GM12878 (cell line): ENCODE data around the gene GFI1. TPM values are rescaled to one million over a fixed set of nuclear protein-coding genes. Genes with fewer than 3 reads are reported as not detected.
A peak's percentile ranks its signal among the peaks of the same experiment; 100 is the strongest.

Source experiments
- ATAC-seq: fragments of 200-7000 bp; cut with Tn5 transposase; 3 replicates; pipeline ENCODE4 v1.9.1; 2020; ENCODE audit warnings: mild to moderate bottlenecking, moderate library complexity
- BruUV-seq: library from RNA; stranded (reverse); fragments of 400-500 nt; replicated peaks from 2 replicates; lab custom pipeline; 2021; lab: Mats Ljungman, UMichigan
- CTCF ChIA-PET: fragments of 300-600 bp; sonication (Branson Sonifier 250); formaldehyde crosslinking; extraction: SDS; loops from one replicate; lab custom pipeline; 2021; ENCODE audit warnings: inconsistent platforms; lab: Yijun Ruan, JAX
- POLR2A ChIA-PET: fragments of 350-600 bp; formaldehyde crosslinking; extraction: SDS; loops from one replicate; lab custom pipeline; 2021; ENCODE audit warnings: inconsistent platforms; lab: Charles Lee
- RAD21 ChIA-PET: fragments of 300-600 bp; sonication (Branson Sonifier 250); formaldehyde crosslinking; loops from one replicate; lab custom pipeline; 2023; ENCODE audit warnings: antibody characterized with exemption; ENCODE audit not compliant: unreplicated experiment; lab: Charles Lee
- SMC1A ChIA-PET: fragments of 300-600 bp; sonication (Branson Sonifier 250); formaldehyde crosslinking; loops from one replicate; lab custom pipeline; 2023; ENCODE audit not compliant: unreplicated experiment, uncharacterized antibody; lab: Charles Lee
- DNase-seq: peaks from one replicate; pipeline ENCODE4 v3.0.0-alpha.2; 2011; ENCODE audit warnings: low read depth, low spot score
- FAIRE-seq: peaks from 3 replicates; lab custom pipeline; 2011; peaks lifted over from hg19 to GRCh38; lab: Jason Lieb, UNC
- H2AFZ ChIP-seq: 2 replicates; pipeline ENCODE4 v1.6.0; 2011; ENCODE audit warnings: low read depth, low read length, control low read depth; ENCODE audit not compliant: control insufficient read depth
- H3K27ac ChIP-seq: 2 replicates; pipeline ENCODE4 v1.5.1; 2011; ENCODE audit warnings: control low read depth; ENCODE audit not compliant: control insufficient read depth, insufficient read depth
- H3K27me3 ChIP-seq, 2 experiments: replicated peaks in 1 of 2; 2 replicates each; pipeline versions ENCODE4 v1.6.0 to v1.6.1; 2011; ENCODE audit warnings: low read length in 1 of 2; ENCODE audit not compliant: control insufficient read depth in 2 of 2, insufficient read depth in 2 of 2
- H3K36me3 ChIP-seq, 2 experiments: 2 replicates each; pipeline ENCODE4 v1.5.1; 2011; ENCODE audit warnings: low read length in 1 of 2; ENCODE audit not compliant: control insufficient read depth in 2 of 2, insufficient read depth in 2 of 2
- H3K4me1 ChIP-seq: 2 replicates; pipeline ENCODE4 v1.6.1; 2011; ENCODE audit warnings: mild to moderate bottlenecking, low read length, moderate library complexity, mixed read lengths; ENCODE audit not compliant: control insufficient read depth, insufficient read depth
- H3K4me2 ChIP-seq: 2 replicates; pipeline ENCODE4 v1.6.0; 2011; ENCODE audit warnings: control low read depth; ENCODE audit not compliant: control insufficient read depth, insufficient read depth
- H3K4me3 ChIP-seq: fragments of 200-600 bp; sonication (generic); 2 replicates; pipeline ENCODE4 v1.5.1; 2016
- H3K79me2 ChIP-seq: 2 replicates; pipeline ENCODE4 v1.6.0; 2011; ENCODE audit warnings: low read length; ENCODE audit not compliant: control insufficient read depth, insufficient read depth
- H3K9ac ChIP-seq: 2 replicates; pipeline ENCODE4 v1.8.0; 2011; ENCODE audit warnings: low read length, control low read depth, mixed read lengths; ENCODE audit not compliant: control insufficient read depth, insufficient read depth
- H3K9me3 ChIP-seq: replicated peaks from 3 replicates; pipeline ENCODE4 v1.5.1; 2011; ENCODE audit warnings: mild to moderate bottlenecking, low read length; ENCODE audit not compliant: control insufficient read depth, insufficient read depth
- H4K20me1 ChIP-seq: 2 replicates; pipeline ENCODE4 v1.6.0; 2011; ENCODE audit not compliant: control insufficient read depth, insufficient read depth
- FOS ChIP-seq: IDR thresholded peaks from 3 replicates; pipeline ENCODE4 v1.6.1; 2011; ENCODE audit warnings: borderline replicate concordance; ENCODE audit not compliant: insufficient read length; ENCODE audit errors: extremely low read depth
- MTA3 ChIP-seq: IDR thresholded peaks from 2 replicates; pipeline ENCODE4 v1.6.1; 2012; ENCODE audit warnings: low read length, inconsistent platforms, borderline replicate concordance
- SPI1 ChIP-seq: IDR thresholded peaks from 2 replicates; pipeline ENCODE4 v1.6.1; 2011; ENCODE audit warnings: low read depth, mild to moderate bottlenecking, low read length, moderate library complexity, borderline replicate concordance; ENCODE audit not compliant: insufficient read depth
- ZNF274 ChIP-seq: IDR thresholded peaks from one replicate; pipeline ENCODE4 v1.8.0; 2011; ENCODE audit not compliant: insufficient read length, insufficient read depth
- WGBS: methylation state at CpG from one replicate; pipeline ENCODE4 v1.1.6; 2016; ENCODE audit warnings: low lambda C conversion rate; ENCODE audit not compliant: insufficient replicate concordance, insufficient coverage; ENCODE audit errors: missing lambda C conversion rate; 5-methylcytosine and 5-hydroxymethylcytosine counted together
- in situ Hi-C: fragments of 300-500 bp; cut with MboI; formaldehyde crosslinking; loops from 9 replicates; pipeline ENCODE4 v1.14.3; 2018; ENCODE audit warnings: mixed read lengths
- intact Hi-C: fragments of 100-400 bp; cut with micrococcal nuclease; formaldehyde crosslinking; loops from one replicate; pipeline ENCODE4 v1.14.2; 2022; ENCODE audit not compliant: unreplicated experiment
- polyA plus RNA-seq, 11 experiments: library from polyadenylated mRNA; depleted of rRNA in 4 of 11; unstranded in 6 of 11; stranded (reverse) in 5 of 11; fragments of >200 nt; fragmentation: Nextera tagmentation in 4 of 11; fragmentation: Illumina TruSeq in 1 of 11; extraction: Ambion mirVana in 4 of 11; extraction: Trizol in 1 of 11; gene quantifications; 1 replicate in 1 of 11; 2 replicates in 10 of 11; pipeline versions ENCODE4 v1.2.1 to v1.2.3, GENCODE V29; 2011 to 2016; ENCODE audit warnings: inconsistent platforms in 2 of 11, missing spikeins in 2 of 11, low read depth in 1 of 11
- total RNA-seq, 4 experiments: library from RNA; depleted of rRNA in 3 of 4; stranded (reverse); fragments of >200 nt in 3 of 4; fragmentation: Illumina TruSeq in 1 of 4; extraction: Trizol in 1 of 4; gene quantifications; 2 replicates each; pipeline versions ENCODE4 v1.2.1 to v1.2.3, GENCODE V29; 2013 to 2021
- TF ChIP-seq, protein P1 (sequence below): fragments of 150-350 bp; IDR thresholded peaks from 2 replicates; pipeline ENCODE4 v1.6.1; 2014; ENCODE audit warnings: mild to moderate bottlenecking, low read depth, low read length
- TF ChIP-seq, protein P2 (sequence below): IDR thresholded peaks from 2 replicates; pipeline ENCODE4 v1.6.1; 2012; ENCODE audit warnings: mild to moderate bottlenecking, low read depth, low read length
- TF ChIP-seq, protein P3 (sequence below): IDR thresholded peaks from 2 replicates; pipeline ENCODE4 v1.6.1; 2012; ENCODE audit warnings: improper control_type of control experiment, low read depth, low read length; ENCODE audit not compliant: insufficient replicate concordance

The GFI1 gene
- total and polyA plus RNA-seq, 10 of the 15 experiments (the other 5 are each of a cell fraction or from before 2014, with no cell fraction given), result 1.8 to 18.3 (median 7.4) TPM

DNA sequence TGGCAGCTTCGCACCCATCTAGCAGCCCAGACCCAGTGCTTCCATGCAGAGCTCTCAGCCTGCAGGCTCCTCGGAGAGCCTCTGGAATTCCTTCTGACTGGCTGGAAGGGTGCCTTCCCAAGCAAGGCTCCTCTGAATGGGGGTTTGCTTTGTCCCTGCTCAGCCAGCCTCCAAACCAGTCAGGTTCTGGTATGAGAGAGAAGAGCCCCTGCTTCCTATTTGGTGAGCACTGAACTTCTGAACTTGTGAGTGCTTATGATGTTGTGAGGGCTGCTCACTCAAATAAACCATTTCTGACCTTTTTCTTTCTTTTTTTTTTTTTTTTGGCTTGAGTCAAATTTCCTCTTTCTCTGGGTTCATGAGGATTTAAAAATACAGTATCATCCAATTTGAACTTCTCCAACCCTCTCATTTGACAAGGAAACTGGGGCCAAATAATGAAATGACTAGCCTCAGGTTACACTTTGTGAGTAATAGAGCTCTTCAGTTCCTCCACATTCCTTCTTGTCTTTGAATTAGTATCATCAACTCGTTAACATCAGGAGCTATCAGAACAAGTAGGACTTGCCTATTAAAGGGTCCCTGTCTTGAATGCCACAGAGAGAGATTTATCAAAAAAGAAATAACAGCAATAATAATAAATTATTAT, 39.6 kb downstream of the GFI1 start:
- in situ Hi-C loops (no loop called here), intact Hi-C loops (no loop called here)
- Histone ChIP-seq H3K4me2 (no peak overlapping the region), H3K9me3 (no peaks in the 10 kb centered on the region), H3K27me3 (peaks cover 0 to 2% of the 10 kb centered on the region in 2 experiments; a peak in 2 of 4 replicates), H3K4me1 (no peaks in the 10 kb centered on the region), H3K4me3 (no peak overlapping the region), H3K9ac (no peak overlapping the region), H3K36me3 (no peaks in the 10 kb centered on the region), H3K27ac (no peak overlapping the region), H2AFZ (no peak overlapping the region), H3K79me2 (no peaks in the 10 kb centered on the region), H4K20me1 (no peaks in the 10 kb centered on the region)
- POLR2A ChIA-PET, result interaction anchor here (0.6 kb wide), 1 partner anchor 78 kb away, joined by 4 read pairs; no protein-coding TSS in a partner anchor
- CTCF ChIA-PET, result no interaction called here
- SMC1A ChIA-PET, result interaction anchor here (0.7 to 1.4 kb wide), 3 partner anchors 9 to 134 kb away, joined by 3 read pairs; no protein-coding TSS in a partner anchor
- RAD21 ChIA-PET, result interaction anchor here (0.7 kb wide), 1 partner anchor 50 kb away, joined by 4 read pairs; no protein-coding TSS in a partner anchor
- WGBS, result 31% methylated on average over 3 of the region's 3 CpGs
- ATAC-seq (peak; percentile 21; the same call in 1 of the 3 replicates), FAIRE-seq (no peak), DNase-seq (no peak)
- TF ChIP-seq MTA3 (no peak), SPI1 (no peak), ZNF274 (no peak), FOS (no peak)
- TF ChIP-seq, protein P1, sequence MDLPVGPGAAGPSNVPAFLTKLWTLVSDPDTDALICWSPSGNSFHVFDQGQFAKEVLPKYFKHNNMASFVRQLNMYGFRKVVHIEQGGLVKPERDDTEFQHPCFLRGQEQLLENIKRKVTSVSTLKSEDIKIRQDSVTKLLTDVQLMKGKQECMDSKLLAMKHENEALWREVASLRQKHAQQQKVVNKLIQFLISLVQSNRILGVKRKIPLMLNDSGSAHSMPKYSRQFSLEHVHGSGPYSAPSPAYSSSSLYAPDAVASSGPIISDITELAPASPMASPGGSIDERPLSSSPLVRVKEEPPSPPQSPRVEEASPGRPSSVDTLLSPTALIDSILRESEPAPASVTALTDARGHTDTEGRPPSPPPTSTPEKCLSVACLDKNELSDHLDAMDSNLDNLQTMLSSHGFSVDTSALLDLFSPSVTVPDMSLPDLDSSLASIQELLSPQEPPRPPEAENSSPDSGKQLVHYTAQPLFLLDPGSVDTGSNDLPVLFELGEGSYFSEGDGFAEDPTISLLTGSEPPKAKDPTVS, result no peak
- TF ChIP-seq, protein P2, sequence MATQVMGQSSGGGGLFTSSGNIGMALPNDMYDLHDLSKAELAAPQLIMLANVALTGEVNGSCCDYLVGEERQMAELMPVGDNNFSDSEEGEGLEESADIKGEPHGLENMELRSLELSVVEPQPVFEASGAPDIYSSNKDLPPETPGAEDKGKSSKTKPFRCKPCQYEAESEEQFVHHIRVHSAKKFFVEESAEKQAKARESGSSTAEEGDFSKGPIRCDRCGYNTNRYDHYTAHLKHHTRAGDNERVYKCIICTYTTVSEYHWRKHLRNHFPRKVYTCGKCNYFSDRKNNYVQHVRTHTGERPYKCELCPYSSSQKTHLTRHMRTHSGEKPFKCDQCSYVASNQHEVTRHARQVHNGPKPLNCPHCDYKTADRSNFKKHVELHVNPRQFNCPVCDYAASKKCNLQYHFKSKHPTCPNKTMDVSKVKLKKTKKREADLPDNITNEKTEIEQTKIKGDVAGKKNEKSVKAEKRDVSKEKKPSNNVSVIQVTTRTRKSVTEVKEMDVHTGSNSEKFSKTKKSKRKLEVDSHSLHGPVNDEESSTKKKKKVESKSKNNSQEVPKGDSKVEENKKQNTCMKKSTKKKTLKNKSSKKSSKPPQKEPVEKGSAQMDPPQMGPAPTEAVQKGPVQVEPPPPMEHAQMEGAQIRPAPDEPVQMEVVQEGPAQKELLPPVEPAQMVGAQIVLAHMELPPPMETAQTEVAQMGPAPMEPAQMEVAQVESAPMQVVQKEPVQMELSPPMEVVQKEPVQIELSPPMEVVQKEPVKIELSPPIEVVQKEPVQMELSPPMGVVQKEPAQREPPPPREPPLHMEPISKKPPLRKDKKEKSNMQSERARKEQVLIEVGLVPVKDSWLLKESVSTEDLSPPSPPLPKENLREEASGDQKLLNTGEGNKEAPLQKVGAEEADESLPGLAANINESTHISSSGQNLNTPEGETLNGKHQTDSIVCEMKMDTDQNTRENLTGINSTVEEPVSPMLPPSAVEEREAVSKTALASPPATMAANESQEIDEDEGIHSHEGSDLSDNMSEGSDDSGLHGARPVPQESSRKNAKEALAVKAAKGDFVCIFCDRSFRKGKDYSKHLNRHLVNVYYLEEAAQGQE, result no peak
- TF ChIP-seq, protein P3, sequence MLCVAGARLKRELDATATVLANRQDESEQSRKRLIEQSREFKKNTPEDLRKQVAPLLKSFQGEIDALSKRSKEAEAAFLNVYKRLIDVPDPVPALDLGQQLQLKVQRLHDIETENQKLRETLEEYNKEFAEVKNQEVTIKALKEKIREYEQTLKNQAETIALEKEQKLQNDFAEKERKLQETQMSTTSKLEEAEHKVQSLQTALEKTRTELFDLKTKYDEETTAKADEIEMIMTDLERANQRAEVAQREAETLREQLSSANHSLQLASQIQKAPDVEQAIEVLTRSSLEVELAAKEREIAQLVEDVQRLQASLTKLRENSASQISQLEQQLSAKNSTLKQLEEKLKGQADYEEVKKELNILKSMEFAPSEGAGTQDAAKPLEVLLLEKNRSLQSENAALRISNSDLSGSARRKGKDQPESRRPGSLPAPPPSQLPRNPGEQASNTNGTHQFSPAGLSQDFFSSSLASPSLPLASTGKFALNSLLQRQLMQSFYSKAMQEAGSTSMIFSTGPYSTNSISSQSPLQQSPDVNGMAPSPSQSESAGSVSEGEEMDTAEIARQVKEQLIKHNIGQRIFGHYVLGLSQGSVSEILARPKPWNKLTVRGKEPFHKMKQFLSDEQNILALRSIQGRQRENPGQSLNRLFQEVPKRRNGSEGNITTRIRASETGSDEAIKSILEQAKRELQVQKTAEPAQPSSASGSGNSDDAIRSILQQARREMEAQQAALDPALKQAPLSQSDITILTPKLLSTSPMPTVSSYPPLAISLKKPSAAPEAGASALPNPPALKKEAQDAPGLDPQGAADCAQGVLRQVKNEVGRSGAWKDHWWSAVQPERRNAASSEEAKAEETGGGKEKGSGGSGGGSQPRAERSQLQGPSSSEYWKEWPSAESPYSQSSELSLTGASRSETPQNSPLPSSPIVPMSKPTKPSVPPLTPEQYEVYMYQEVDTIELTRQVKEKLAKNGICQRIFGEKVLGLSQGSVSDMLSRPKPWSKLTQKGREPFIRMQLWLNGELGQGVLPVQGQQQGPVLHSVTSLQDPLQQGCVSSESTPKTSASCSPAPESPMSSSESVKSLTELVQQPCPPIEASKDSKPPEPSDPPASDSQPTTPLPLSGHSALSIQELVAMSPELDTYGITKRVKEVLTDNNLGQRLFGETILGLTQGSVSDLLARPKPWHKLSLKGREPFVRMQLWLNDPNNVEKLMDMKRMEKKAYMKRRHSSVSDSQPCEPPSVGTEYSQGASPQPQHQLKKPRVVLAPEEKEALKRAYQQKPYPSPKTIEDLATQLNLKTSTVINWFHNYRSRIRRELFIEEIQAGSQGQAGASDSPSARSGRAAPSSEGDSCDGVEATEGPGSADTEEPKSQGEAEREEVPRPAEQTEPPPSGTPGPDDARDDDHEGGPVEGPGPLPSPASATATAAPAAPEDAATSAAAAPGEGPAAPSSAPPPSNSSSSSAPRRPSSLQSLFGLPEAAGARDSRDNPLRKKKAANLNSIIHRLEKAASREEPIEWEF, result no peak
- BruUV-seq, result no TSS peak
